ENCODE data around the gene CAPN7. TPM values are rescaled to one million over a fixed set of nuclear protein-coding genes. Genes with fewer than 3 reads are reported as not detected.
A peak's percentile ranks its signal among the peaks of the same experiment; 100 is the strongest.

Gene CAPN7
- total RNA-seq = 10 to 100 TPM; 38.1 to 40.5 TPM

GRCh38 chr3:15205934-15206661 lies at the start of gene CAPN7:
Gene CAPN7, plus strand, starts transcription at chr3:15206246. Its CDS starts 250 bp downstream, at chr3:15206496.
- H3K27me3 ChIP-seq = no peaks in the 10 kb centered on the region
- peak within 1 kb of the TSS; percentile 89 to 99 (median 95) for H3K27ac ChIP-seq
- peaks cover 26% of the 10 kb centered on the region for H3K4me1 ChIP-seq
- H3K4me3 ChIP-seq = peak within 1 kb of the TSS; percentile 74 to 82
- intact Hi-C loops (cut with DNase I) = no loop called here
- ATAC-seq (peak; percentile 95), DNase-seq (peak; percentile 96 to 99 (median 97))
- peak; percentile 91 to 93 (median 92) for TF ChIP-seq POLR2A (IDR thresholded peaks at IDR 0.05)
- TF ChIP-seq, protein P1, sequence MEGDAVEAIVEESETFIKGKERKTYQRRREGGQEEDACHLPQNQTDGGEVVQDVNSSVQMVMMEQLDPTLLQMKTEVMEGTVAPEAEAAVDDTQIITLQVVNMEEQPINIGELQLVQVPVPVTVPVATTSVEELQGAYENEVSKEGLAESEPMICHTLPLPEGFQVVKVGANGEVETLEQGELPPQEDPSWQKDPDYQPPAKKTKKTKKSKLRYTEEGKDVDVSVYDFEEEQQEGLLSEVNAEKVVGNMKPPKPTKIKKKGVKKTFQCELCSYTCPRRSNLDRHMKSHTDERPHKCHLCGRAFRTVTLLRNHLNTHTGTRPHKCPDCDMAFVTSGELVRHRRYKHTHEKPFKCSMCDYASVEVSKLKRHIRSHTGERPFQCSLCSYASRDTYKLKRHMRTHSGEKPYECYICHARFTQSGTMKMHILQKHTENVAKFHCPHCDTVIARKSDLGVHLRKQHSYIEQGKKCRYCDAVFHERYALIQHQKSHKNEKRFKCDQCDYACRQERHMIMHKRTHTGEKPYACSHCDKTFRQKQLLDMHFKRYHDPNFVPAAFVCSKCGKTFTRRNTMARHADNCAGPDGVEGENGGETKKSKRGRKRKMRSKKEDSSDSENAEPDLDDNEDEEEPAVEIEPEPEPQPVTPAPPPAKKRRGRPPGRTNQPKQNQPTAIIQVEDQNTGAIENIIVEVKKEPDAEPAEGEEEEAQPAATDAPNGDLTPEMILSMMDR (IDR thresholded peaks at IDR 0.05) = peak in 6 of 7 experiments; percentile 11 to 69 (median 64)
- peaks cover 0 to 2% of the 10 kb centered on the region in 2 donors for H3K36me3 ChIP-seq (replicated peaks in 1 of 2; ENCODE audit: insufficient read depth in 1 of 2, low read depth in 2 of 2)
- WGBS, 2 donors = 0 to 1% methylated on average over 10 to 86 of the region's 92 CpGs
- H3K9me3 ChIP-seq = no peaks in the 10 kb centered on the region

GRCh38 chr3:15157441-15157840 lies 48.6 kb upstream of the CAPN7 start:
- H3K27me3 ChIP-seq = no peaks in the 10 kb centered on the region
- no peak for DNase-seq
- H3K36me3 ChIP-seq (replicated peaks in 1 of 2; ENCODE audit: insufficient read depth in 1 of 2, low read depth in 2 of 2) = no peaks in the 10 kb centered on the region
- ATAC-seq = no peak
- H3K4me1 ChIP-seq = no peaks in the 10 kb centered on the region
- no peaks in the 10 kb centered on the region for H3K9me3 ChIP-seq
- TF ChIP-seq POLR2A (IDR thresholded peaks at IDR 0.05) = no peak
- TF ChIP-seq, protein P1 (IDR thresholded peaks at IDR 0.05) = no peak
- no peak overlapping the region for H3K4me3 ChIP-seq
- H3K27ac ChIP-seq = no peak overlapping the region
- intact Hi-C loops (cut with DNase I) = no loop called here

DNA sequence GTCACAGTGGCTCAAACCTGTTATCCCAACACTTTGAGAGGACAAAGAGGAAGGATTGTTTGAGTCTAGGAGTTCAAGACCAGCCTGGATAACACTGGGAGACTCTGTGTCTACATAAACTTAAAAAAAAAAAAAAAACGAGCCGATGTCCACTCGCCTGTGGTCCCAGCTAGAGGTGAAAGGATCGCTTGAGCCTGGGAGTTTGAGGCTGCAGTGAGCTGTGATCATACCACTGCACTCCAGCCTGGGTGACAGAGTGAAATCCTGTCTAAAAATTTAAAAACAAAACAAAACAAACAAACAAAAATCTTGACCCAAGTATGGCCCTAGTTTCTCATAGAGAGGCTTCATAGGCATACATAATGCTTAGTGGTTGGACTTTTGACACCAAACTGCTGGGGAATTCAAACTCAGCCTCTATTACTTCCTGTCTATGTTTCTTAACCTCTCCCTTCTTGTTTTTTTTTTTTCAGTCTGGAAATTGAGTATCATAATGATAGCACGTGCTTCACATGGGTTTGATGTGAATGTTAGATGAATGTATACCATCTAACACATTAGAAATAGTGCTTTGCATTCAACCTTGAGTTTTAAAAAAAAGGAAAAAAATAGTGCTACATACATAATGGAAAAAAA lies 46.4 kb upstream of the CAPN7 start:
- no peak overlapping the region for H3K4me3 ChIP-seq
- no peaks in the 10 kb centered on the region for H3K27me3 ChIP-seq
- no peaks in the 10 kb centered on the region for H3K4me1 ChIP-seq
- H3K36me3 ChIP-seq (replicated peaks in 1 of 2; ENCODE audit: insufficient read depth in 1 of 2, low read depth in 2 of 2) = no peaks in the 10 kb centered on the region
- ATAC-seq (no peak), DNase-seq (no peak)
- no peaks in the 10 kb centered on the region for H3K9me3 ChIP-seq
- WGBS, 2 donors = 76 to 78% methylated on average over 5 of the region's 5 CpGs
- TF ChIP-seq, protein P1 (IDR thresholded peaks at IDR 0.05) = no peak
- TF ChIP-seq POLR2A (IDR thresholded peaks at IDR 0.05) = no peak
- no peak overlapping the region for H3K27ac ChIP-seq
- intact Hi-C loops (cut with DNase I) = no loop called here

- Histone ChIP-seq H3K36me3 (replicated peaks in 1 of 2; ENCODE audit: insufficient read depth in 1 of 2, low read depth in 2 of 2) (no peaks in the 10 kb centered on the region), H3K4me3 (no peak overlapping the region), H3K27ac (no peak overlapping the region), H3K27me3 (no peaks in the 10 kb centered on the region), H3K4me1 (no peaks in the 10 kb centered on the region), H3K9me3 (no peaks in the 10 kb centered on the region)
- ATAC-seq (no peak), DNase-seq (no peak)
- TF ChIP-seq, protein P1 (IDR thresholded peaks at IDR 0.05) = no peak
- no peak for TF ChIP-seq POLR2A (IDR thresholded peaks at IDR 0.05)
- WGBS, 2 donors = 77 to 91% methylated on average over 3 of the region's 3 CpGs
- intact Hi-C loops (cut with DNase I) = no loop called here
Observed at GRCh38 chr3:15160662-15161061, 45.4 kb upstream of the CAPN7 start.

Measured in body of pancreas (tissue), 4 donors.